ENCODE data around the gene PLCL2.

DNA sequence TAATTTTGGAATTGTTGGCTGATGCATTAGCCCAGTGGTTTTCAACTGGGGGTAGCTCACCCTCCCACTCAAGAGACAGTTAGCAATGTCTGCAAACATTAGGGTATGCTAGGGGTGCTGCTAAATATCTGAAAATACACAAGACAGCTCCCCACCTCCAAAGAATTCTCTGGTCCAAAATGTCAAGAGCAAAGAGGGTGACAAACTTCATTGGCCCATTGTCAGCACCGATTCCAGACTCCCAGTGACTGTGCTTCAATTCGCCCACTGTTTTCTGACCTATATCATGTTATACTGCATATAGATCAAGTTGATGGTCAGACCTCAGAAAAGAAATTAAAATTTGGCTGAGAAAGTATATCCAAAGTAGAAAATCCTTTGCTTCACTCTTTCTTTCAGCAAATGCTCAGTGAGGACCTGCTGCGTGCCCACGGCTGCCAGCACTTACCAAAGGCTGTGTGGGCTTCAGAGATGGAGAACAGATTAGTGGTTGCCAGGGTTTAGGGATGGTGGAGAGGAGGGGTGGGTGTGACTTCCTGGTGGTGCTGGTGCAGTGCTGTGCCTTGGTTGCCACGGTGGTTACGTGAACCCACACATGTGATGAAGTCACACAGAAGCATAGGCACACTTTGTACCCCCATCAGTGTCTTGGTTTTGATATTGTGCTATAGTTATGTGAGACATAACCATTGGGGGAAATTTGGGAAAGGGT, 204.0 kb downstream of the PLCL2 start:
- TF ChIP-seq, protein P1, sequence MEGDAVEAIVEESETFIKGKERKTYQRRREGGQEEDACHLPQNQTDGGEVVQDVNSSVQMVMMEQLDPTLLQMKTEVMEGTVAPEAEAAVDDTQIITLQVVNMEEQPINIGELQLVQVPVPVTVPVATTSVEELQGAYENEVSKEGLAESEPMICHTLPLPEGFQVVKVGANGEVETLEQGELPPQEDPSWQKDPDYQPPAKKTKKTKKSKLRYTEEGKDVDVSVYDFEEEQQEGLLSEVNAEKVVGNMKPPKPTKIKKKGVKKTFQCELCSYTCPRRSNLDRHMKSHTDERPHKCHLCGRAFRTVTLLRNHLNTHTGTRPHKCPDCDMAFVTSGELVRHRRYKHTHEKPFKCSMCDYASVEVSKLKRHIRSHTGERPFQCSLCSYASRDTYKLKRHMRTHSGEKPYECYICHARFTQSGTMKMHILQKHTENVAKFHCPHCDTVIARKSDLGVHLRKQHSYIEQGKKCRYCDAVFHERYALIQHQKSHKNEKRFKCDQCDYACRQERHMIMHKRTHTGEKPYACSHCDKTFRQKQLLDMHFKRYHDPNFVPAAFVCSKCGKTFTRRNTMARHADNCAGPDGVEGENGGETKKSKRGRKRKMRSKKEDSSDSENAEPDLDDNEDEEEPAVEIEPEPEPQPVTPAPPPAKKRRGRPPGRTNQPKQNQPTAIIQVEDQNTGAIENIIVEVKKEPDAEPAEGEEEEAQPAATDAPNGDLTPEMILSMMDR (IDR thresholded peaks at IDR 0.05; ENCODE audit: low read depth, low read length) = no peak
- no peak for TF ChIP-seq EZH2phosphoT487 (IDR thresholded peaks at IDR 0.05; ENCODE audit: low read depth)
